ENCODE measurements around the gene DDX47.

Gene DDX47

GRCh38 chr12:12877153-12877768 lies 64.1 kb downstream of the DDX47 start:
- no peaks in the 10 kb centered on the region for H3K9me3 ChIP-seq (ENCODE audit: insufficient read depth, low read length)
- H3K9ac ChIP-seq (ENCODE audit: low read length) = no peak overlapping the region
- no peaks in the 10 kb centered on the region for H4K20me1 ChIP-seq (ENCODE audit: insufficient read depth, low read length)
- H3K27me3 ChIP-seq (ENCODE audit: low read depth, low read length) = no peaks in the 10 kb centered on the region
- TF ChIP-seq CTCF (IDR thresholded peaks at IDR 0.05; ENCODE audit: low read depth, low read length) (no peak), EZH2phosphoT487 (IDR thresholded peaks at IDR 0.05; ENCODE audit: low read depth) (no peak)
- no peaks in the 10 kb centered on the region for H3K36me3 ChIP-seq (replicated peaks; ENCODE audit: low read depth, low read length)
- H3K79me2 ChIP-seq (ENCODE audit: low read length) = no peaks in the 10 kb centered on the region
- no peak overlapping the region for H3K27ac ChIP-seq (ENCODE audit: low read length)
- no peak overlapping the region for H2AFZ ChIP-seq (ENCODE audit: low read depth, low read length)
- peaks cover 8% of the 10 kb centered on the region for H3K4me1 ChIP-seq (ENCODE audit: low read length)
- no peak overlapping the region for H3K4me3 ChIP-seq (ENCODE audit: low read length)
- no peak overlapping the region for H3K4me2 ChIP-seq (ENCODE audit: low read length)

- Histone ChIP-seq H3K27me3 (ENCODE audit: low read depth, low read length) (no peaks in the 10 kb centered on the region), H3K36me3 (replicated peaks; ENCODE audit: low read depth, low read length) (no peaks in the 10 kb centered on the region)
Measured at GRCh38 chr12:12877781-12878455, 64.8 kb downstream of the DDX47 start.

More at GRCh38 chr12:12877781-12878455, 64.8 kb downstream of the DDX47 start:
- TF ChIP-seq EZH2phosphoT487 (IDR thresholded peaks at IDR 0.05; ENCODE audit: low read depth) = no peak
- no peak for TF ChIP-seq CTCF (IDR thresholded peaks at IDR 0.05; ENCODE audit: low read depth, low read length)
- Histone ChIP-seq H3K27ac (ENCODE audit: low read length) (no peak overlapping the region), H4K20me1 (ENCODE audit: insufficient read depth, low read length) (no peaks in the 10 kb centered on the region), H3K9ac (ENCODE audit: low read length) (no peak overlapping the region), H3K4me1 (ENCODE audit: low read length) (peaks cover 8% of the 10 kb centered on the region), H3K9me3 (ENCODE audit: insufficient read depth, low read length) (no peaks in the 10 kb centered on the region), H3K4me2 (ENCODE audit: low read length) (no peak overlapping the region), H3K4me3 (ENCODE audit: low read length) (no peak overlapping the region), H3K79me2 (ENCODE audit: low read length) (no peaks in the 10 kb centered on the region), H2AFZ (ENCODE audit: low read depth, low read length) (no peak overlapping the region)

Data from OCI-LY3 (cell line).